ENCODE data around the gene ABHD2.

GRCh38 chr15:89172921-89173320, 84.7 kb downstream of the ABHD2 start:
- no peak for TF ChIP-seq CTCF (IDR thresholded peaks at IDR 0.05; ENCODE audit: low read length)
- no peak for TF ChIP-seq EZH2 (IDR thresholded peaks at IDR 0.05; ENCODE audit: borderline replicate concordance, low read length)

All from OCI-LY1 (cell line).